ENCODE measurements around the gene OR11L1.

The OR11L1 gene, protein sequence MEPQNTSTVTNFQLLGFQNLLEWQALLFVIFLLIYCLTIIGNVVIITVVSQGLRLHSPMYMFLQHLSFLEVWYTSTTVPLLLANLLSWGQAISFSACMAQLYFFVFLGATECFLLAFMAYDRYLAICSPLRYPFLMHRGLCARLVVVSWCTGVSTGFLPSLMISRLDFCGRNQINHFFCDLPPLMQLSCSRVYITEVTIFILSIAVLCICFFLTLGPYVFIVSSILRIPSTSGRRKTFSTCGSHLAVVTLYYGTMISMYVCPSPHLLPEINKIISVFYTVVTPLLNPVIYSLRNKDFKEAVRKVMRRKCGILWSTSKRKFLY

DNA sequence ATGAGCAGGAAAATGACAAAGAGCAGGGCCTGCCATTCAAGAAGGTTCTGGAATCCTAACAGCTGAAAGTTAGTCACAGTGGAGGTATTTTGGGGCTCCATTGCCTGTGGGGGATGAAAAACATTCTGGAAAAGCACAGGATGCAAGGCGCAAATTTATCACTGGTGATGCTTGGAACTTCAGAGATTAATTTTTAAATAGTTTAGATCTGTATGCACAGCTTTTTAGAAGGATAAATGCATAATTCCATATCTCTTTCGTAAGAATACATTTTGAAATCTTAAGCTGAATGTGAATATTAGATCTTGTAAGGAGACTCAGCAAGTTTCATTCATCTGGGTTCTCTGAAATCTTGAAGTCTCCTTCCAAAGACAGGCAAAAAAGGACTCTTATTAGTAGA, at the start of gene OR11L1:
Gene OR11L1, minus strand, starts transcription at position 101 of the 400 bp plus-strand sequence. Its CDS starts 0 bp downstream, at position 101.
- no peak for DNase-seq

DNA sequence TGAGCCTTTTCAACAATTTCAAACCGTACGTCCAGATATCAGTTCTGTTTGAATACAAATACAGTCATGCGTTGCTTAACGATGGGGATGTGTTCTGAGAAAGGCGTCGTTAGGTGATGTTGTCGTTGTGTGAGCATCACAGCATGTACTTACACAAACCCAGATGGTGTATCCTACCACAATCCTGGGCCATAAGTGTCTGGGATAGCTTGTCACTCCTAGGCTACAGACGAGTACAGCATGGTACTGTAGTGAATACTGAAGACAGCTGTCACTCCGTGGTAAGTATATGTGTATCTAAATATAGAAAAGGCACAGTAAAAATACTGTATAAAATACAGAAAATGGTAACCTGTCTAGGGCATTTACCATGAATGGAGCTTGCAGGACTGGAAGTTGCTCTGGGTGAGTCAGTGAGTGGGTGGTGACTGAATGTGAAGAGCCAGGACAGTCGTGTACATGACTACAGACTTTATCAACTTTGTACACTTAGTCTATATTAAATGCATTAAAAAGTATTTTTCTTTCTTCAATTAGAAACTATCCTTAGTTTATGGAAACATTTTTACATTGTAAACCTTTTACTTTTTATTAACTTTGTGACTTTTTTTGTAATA, 43.2 kb upstream of the OR11L1 start:
- no peak for DNase-seq

DNA sequence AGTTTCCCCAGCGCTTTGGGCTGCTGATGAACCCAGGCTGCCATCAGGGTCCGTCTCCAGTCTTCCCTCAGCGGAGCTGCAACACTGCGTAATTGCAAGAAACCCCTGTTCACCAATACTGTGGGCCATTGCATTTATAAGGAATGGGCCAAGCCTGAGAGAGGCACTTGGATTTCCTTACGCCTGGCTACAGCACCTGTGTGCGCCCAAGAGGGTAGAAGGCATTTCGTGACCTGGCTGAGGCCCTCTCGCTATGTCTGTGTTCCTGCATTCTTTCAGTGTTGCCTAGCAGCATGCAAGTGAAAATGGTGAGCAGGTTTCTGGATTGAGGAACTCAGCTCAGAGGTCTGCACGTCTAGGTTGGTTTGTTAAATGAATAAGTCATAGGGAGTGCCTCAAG, 41.6 kb upstream of the OR11L1 start:
- no peak for DNase-seq

DNA sequence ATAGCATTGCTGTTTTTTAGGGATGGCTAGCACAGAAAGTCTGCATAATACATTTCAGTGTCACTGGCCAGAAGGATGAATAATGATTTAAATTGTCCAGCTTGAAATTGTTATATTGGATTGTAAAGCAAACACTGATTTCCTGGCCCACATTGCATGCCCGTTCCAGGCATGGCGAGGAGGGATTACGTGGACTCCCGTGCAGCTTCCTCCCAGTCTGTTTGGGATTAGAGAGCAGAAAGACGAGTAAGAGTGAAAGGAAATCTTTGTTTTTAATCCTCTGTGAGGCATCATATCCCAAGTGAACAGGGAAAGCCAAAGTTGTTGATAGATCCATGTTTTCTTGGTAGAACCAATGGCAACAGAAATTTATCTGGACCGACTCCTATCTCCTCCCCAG, 23.7 kb upstream of the OR11L1 start:
- DNase-seq, result no peak

DNA sequence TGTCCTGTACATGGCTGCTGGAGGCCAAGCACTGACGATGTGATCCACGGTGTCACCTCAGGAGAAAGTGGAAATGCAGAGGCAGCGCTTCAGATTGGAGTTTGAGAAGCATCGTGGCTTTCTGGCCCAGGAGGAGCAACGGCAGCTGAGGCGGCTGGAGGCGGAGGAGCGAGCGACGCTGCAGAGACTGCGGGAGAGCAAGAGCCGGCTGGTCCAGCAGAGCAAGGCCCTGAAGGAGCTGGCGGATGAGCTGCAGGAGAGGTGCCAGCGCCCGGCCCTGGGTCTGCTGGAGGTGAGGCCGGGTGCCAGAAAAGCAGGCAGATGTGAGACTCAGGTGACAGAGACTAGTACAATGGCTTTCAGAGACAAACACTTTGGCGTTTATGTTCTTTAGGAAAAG, 22.9 kb upstream of the OR11L1 start:
- no peak for DNase-seq

DNA sequence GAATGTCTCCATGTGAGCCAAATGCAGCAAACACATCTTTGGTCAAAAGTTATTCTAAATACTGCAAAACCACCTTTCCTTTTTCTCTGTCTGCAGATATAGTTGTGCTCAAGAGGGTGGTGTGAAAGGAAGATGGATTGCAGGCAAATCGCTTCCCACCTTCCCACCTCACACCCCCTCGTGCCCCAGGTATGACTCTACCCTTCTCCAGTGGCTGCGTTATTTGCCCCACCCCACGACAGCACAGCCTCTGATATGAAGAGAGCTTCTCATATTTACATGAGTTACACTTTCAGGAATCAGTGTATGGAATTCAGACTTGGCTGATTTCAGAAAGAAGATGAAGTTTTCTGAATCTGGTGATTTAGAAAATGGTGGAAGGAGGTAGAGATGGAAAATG, 21.1 kb upstream of the OR11L1 start:
- no peak for DNase-seq

DNA sequence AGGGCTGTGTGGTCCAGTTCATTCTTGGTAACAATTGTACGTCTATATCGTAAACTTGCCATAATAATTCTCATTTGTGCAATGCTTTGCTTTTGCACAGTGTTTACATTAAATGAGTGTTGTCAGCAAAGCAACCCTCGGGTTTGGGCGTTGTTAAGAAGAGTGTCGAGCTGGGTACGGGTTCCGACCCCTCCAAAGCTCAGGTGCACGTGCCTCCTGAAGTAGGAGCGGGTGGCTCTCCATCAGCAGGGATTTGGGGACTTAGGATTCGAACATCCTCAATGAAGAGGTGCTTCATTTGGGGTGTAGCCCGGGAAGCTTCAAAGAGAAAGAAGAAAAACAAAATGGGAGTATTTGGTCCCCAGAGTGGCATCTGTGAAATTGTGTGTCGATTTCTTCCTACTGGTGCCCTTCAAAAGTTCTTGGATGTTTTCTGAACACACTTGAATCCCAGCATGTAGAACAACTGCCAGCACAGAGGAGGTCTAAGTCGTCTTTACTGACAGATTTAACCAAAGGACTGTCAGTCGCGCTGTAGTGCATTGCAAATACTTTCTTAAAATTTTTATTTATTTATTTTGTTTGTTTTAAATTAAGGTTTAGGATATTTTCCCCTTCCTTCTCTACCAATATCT, 16.4 kb upstream of the OR11L1 start:
- DNase-seq, result no peak

DNA sequence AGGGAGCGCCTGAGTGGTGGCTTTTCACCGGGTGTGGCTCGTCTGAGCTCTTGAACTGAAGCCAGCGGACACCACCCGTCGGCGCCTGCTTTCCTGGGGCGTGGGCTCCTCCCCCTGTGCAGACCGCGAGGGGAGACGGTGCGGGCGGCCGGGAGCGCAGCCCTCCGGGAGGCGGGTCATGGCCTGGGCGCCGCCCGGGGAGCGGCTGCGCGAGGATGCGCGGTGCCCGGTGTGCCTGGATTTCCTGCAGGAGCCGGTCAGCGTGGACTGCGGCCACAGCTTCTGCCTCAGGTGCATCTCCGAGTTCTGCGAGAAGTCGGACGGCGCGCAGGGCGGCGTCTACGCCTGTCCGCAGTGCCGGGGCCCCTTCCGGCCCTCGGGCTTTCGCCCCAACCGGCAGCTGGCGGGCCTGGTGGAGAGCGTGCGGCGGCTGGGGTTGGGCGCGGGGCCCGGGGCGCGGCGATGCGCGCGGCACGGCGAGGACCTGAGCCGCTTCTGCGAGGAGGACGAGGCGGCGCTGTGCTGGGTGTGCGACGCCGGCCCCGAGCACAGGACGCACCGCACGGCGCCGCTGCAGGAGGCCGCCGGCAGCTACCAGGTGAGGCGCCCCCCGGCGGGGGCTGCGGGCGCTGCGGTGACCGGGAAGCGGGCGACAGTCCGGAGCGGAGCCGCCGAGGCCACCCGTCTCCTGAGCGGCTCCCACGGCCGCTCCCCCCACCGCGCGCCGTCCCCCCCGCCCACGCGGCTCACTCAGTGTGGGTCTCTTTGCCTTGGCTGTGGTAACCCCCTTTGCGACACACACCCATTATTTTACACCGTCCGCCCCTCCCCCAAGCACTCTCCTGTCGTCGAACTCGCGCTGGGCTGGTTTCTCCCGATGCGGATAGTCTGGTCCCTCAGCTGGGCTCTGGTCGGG, 15.6 kb upstream of the OR11L1 start, which contains the start of gene TRIM58:
Gene TRIM58, plus strand, starts transcription at position 119 of the 916 bp plus-strand sequence. Its CDS starts 60 bp downstream, at position 179.
- DNase-seq, result peak; percentile 62

DNA sequence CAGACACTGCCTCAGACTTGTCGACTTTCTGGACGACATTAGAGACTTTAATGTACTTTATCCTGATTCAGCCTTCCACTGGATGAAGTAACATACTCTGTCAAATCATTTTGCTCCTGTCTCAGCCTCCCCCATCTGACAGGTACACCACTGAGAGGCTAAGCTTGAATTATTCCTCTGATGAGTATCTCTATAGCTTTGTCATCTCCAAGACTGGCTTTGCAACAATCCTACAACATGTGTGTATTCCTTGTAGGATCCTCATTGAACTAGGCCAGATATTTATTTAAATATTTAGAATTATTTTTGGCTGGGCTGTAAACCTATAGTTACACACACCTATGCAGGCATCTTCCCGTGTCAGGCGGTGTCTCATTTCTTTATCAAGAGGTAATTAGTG, 14.2 kb upstream of the OR11L1 start:
- DNase-seq, result no peak

DNA sequence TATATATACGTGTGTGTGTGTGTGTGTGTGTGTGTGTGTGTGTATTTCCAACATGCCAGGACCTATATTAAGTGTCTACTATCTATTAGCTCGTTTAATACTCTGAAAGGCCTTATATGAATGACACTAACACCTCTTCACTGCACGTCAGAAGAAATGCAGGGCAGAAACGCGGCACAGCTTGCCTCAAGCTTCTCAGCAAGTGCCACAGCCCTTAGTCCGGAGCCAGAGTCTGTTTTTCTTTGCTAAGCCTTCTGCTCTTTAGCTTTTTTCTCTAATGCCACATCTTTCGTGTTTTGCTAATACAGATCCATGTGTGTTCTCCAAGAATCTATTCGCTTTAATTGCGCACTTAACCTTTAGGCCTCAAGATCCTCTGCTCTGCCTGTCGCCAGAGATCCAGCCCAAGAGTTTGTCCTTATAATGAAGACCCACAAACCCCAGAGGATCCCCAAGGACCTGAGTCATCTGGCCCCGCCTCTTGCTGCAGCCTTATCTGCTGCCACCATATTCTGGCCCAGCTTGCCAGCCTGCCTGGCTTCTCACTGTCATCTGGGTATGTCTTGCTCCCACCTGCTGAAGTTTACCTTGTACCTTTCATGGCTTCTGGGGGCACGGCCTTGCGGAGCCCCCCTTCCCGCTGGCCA, 13.3 kb upstream of the OR11L1 start:
- no peak for DNase-seq

DNA sequence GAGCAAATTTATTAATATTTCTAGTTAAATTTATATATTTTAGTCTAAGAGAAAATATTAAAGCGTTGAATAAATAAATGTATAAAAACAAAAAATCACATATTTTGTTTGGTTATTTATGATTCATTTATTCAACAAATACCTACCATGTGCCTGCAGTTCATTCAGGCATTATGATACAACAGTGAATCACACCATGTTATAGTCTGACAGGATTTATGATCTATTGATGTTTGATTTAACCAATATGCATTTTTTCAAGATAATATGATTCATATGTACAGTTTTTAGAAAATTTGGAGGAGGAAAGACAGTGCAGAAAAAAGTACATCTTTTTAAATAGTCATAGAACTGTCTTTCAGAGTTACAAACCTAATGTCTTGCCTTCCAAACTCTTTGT, 7.9 kb upstream of the OR11L1 start:
- DNase-seq, result no peak

DNA sequence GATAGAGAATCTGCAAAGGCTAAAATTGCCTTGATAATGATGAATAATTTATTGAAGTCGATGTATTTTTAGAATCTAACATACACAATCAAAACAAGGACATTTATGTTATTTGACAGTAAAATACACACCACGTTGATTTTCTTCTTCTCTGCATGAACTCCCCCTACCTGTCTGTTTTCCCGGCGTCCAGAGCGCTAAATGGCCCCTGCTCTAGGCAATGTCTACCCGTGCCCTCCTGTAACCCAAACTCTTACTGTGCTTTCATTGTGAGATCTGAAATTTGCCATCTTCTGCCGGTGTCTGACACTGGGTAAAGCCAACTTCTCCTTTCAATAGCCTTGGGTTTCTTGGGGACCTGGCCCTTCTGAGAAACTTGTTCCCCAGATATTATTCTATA, 6.7 kb upstream of the OR11L1 start:
- no peak for DNase-seq

DNA sequence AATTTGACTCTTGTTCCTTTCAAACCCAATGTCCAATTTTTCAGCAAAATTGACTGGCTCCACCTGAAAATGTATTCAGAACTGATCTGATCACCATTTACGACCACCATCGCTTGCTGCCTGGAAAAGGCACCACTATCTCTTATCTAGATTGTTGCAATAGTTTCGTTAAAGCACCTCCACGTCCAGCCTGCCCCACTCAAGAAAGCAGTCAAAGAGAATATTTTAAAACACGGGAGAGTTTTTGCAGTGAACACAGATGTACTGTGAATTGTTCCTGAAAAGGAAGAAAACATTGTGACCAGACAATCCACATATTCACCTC, 4.0 kb upstream of the OR11L1 start:
- no peak for DNase-seq

DNA sequence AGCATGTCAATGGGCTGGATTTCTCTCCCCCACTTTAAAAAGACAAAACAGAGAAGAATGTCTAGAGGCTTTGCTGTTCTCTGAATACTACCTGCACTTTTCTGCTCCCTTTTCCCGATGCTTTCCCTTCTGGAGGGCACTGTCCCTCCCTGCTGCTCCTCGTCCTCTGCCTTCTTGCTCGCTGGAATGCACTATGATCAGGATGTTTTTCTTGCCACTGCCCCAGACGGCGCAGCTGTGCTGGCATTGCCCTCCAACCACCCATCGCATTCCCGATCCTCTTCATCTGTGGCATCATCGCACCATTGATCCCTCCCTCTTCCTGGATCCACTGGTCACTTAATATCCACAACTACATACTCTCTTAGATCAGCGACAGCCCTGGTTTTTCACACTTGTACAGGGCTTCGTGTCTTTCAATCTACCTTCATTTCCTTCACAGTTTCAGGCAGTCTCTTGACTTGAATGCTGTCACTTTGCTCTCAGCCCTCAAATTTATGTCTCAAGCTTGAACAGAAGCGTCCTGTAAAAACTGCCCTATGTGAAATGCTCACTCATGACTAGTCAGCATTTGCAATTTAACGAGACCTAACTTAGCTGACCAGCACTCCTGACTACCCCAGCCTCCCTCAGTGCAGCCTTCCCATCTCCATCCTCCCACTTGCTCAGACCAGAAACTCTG, 3.5 kb upstream of the OR11L1 start:
- no peak for DNase-seq

DNA sequence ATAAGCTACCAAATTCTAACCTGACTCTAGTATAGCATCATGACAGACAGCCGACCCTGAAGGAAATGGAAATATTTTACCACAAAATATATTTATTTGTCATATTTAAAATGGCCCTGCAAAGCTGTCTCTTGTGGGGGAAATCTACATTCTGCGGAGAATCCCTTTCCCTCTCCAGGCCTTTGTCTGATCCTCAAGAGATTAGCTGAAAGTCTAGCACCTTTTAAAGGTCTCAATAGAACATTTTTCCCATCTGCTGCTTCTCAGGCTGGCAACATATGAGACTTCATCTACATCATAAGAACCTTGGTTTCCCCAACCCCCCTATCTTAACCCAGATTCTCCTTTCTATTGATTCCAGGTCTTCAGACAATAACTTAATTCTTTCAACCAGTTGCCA, 1.7 kb upstream of the OR11L1 start:
- DNase-seq, result no peak

DNA sequence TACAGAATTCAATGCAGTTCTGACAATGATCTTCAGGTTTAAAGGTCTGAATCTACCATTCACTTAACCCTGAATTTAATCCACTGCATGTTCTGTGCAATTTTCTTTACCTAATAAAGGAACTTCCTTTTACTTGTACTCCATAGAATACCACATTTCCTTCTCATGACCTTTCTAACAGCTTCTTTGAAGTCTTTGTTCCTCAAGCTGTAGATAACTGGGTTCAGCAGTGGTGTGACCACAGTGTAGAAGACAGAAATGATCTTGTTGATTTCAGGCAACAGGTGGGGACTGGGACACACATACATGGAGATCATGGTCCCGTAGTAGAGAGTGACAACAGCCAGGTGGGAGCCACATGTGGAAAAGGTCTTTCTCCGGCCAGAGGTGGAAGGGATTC, 878 bp downstream of the OR11L1 start:
- DNase-seq, result no peak

DNA sequence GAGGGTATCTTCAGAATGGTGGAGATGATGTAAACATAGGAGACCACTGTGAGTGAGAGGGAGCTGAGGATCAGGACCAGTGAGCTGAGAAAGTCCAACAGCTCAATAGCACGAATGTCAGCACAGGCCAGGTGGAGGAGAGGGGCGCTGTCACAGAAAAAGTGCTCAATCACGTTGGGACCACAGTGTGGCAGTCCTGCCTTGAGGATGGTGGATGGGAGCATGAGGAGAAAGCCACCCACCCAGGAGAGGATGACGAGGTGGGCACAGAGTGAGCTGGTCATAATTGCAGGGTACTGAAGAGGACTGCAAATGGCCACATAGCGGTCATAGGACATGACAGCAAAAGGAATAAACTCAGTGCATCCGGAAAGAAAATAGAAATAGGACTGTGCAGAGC, 8.1 kb downstream of the OR11L1 start:
- no peak for DNase-seq

DNA sequence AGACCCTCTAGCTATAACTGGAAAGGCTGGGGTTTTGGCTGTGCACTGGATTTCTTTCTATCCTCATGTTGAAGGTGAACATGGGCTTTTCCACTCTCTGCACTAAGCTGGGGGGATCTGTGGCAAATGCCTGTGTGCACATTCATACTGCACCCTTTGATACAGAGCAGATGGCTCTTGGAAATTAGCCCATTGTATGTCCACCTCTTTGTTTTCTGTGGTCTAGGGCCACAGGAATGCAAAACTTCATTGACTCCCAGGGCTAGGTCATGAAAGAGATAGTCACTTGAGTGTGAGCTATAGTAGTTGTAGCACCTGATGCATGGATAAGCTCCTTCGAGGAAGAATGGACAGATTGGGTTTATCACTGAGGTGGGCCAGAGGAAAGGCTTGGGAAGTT, 12.0 kb downstream of the OR11L1 start:
- DNase-seq, result no peak

DNA sequence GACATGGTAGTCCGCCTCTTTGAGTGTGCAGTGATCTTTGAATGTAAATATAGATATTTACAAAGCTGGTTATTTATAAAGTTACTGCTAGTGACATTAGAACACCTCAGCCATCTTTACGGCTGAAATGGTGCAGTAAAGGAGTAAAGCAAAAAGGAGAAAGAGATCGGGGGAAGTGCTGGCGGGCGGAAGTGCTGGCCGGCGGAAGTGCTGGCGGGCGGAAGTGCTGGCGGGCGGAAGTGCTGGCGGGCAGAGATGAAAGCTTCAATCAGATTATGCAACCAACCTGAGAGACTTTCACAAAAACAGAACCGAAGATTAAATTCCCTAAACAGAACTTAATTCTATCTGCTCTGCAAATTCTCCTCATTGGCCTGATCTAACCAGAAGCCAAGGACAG, 16.3 kb downstream of the OR11L1 start:
- DNase-seq, result no peak

DNA sequence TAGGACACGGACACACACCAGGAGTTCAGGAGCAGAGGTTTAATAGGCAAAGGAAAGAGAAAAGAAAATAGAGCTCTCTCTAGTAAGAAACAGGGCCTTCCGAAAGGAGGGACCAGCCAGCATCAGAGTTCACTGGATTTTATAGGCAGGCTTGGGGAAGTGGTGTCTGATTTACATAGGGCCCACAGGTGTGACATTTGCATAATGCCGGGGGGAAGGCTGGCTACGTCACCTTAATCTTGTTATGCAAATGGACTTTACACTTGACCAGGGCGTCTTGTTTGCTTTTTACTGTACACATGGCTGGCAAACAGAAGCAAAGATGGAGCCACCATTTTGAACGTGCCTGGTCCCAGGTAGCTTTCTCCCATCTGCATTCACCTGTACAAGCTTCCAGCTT, 17.7 kb downstream of the OR11L1 start, which contains the start of gene OR14A16:
Gene OR14A16, minus strand, starts transcription at position 97 of the 400 bp plus-strand sequence. CDS start 8,390 bp downstream, outside the sequence.
- DNase-seq, result no peak

DNA sequence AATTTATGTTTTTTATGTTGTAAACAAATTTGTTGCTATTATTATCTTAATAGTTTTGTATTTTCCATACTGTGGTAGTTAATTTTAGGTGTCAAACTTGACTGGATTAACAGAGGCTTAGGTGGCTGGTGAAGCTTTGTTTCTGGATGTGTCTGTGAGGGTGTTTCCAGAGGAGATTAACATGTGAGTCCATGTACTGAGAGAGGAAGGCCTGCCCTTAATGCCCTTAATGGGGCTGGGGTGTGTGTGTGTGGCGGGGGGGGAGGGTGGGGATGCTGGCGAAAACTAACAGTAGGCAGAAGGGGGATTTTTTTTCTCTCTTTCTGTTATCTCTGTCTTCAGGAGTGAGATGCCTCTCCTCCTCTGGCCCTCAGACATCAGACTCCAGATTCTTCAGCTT, 19.6 kb downstream of the OR11L1 start:
- no peak for DNase-seq

DNA sequence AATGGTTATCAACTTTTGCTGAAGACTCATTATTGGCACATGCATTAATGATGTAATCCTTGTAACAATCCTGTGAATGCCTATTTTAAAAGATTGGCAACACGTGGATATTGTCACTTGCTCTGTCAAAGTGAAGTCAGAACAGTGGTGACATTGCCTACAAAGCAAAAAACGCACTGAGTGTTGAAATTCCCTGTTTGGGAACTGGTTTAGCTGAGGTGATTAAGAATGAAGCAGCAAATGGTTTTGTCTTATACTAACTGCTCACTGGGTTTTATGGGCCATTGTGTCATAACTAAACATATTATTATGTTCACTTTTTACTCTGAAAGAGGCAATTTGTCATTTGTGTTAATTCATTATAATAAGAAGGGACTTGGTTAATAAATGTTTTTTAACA, 29.1 kb downstream of the OR11L1 start:
- no peak for DNase-seq
